ENCODE data around the gene RHCG. TPM values are rescaled to one million over a fixed set of nuclear protein-coding genes. Genes with fewer than 3 reads are reported as not detected.

RHCG gene
- total RNA-seq, 6 donors from 2014 or later: not detected

GRCh38 chr15:89526181-89526580 is 29.8 kb upstream of the RHCG start:
- WGBS, 2 donors: 86 to 88% methylated on average over 7 of the region's 7 CpGs
- Histone ChIP-seq H3K4me3 (no peak overlapping the region), H3K4me1 (no peaks in the 10 kb centered on the region), H3K27ac (no peak overlapping the region), H3K27me3 (no peaks in the 10 kb centered on the region), H3K36me3 (no peaks in the 10 kb centered on the region), H3K9me3 (no peaks in the 10 kb centered on the region)
- TF ChIP-seq EP300 (IDR thresholded peaks at IDR 0.05) (no peak), POLR2A (IDR thresholded peaks at IDR 0.05) (no peak), CTCF (IDR thresholded peaks at IDR 0.05) (no peak), POLR2AphosphoS5 (IDR thresholded peaks at IDR 0.05) (no peak)
- ATAC-seq (ENCODE audit: low FRiP score in 2 of 2): no peak
- DNase-seq: no peak

GRCh38 chr15:89524184-89524583 is 27.8 kb upstream of the RHCG start:
- Histone ChIP-seq H3K27ac (no peak overlapping the region), H3K4me3 (no peak overlapping the region), H3K36me3 (no peaks in the 10 kb centered on the region), H3K27me3 (no peaks in the 10 kb centered on the region), H3K9me3 (peaks cover 0 to 3% (median 0%) of the 10 kb centered on the region in 4 donors), H3K4me1 (no peaks in the 10 kb centered on the region)
- TF ChIP-seq CTCF (IDR thresholded peaks at IDR 0.05) (no peak), POLR2A (IDR thresholded peaks at IDR 0.05) (no peak), POLR2AphosphoS5 (IDR thresholded peaks at IDR 0.05) (no peak), EP300 (IDR thresholded peaks at IDR 0.05) (no peak)
- 70 to 80% methylated on average over 1 of the region's 1 CpG for WGBS, 2 donors
- DNase-seq (no peak), ATAC-seq (ENCODE audit: low FRiP score in 2 of 2) (no peak)

GRCh38 chr15:89523101-89523500 is 26.7 kb upstream of the RHCG start:
- H3K4me1 ChIP-seq: no peaks in the 10 kb centered on the region
- no peaks in the 10 kb centered on the region for H3K36me3 ChIP-seq
- 52 to 100% methylated on average over 1 to 2 of the region's 2 CpGs for WGBS, 2 donors
- ATAC-seq (ENCODE audit: low FRiP score in 2 of 2) (peak in 1 of 2 donors; percentile 24), DNase-seq (no peak)
- no peaks in the 10 kb centered on the region for H3K27me3 ChIP-seq
- H3K27ac ChIP-seq: no peak overlapping the region
- no peak for TF ChIP-seq POLR2A (IDR thresholded peaks at IDR 0.05)
- no peak for TF ChIP-seq EP300 (IDR thresholded peaks at IDR 0.05)
- no peak for TF ChIP-seq CTCF (IDR thresholded peaks at IDR 0.05)
- no peak for TF ChIP-seq POLR2AphosphoS5 (IDR thresholded peaks at IDR 0.05)
- H3K4me3 ChIP-seq: no peak overlapping the region
- peaks cover 0 to 3% (median 0%) of the 10 kb centered on the region in 4 donors for H3K9me3 ChIP-seq

- Histone ChIP-seq H3K9me3 (peaks cover 0 to 3% (median 0%) of the 10 kb centered on the region in 4 donors), H3K36me3 (no peaks in the 10 kb centered on the region), H3K4me3 (no peak overlapping the region), H3K27ac (no peak overlapping the region), H3K27me3 (no peaks in the 10 kb centered on the region), H3K4me1 (no peaks in the 10 kb centered on the region)
- ATAC-seq (ENCODE audit: low FRiP score in 2 of 2) (no peak), DNase-seq (no peak)
- WGBS, 2 donors: 77 to 89% methylated on average over 1 of the region's 1 CpG
- TF ChIP-seq EP300 (IDR thresholded peaks at IDR 0.05) (no peak), CTCF (IDR thresholded peaks at IDR 0.05) (no peak), POLR2A (IDR thresholded peaks at IDR 0.05) (no peak), POLR2AphosphoS5 (IDR thresholded peaks at IDR 0.05) (no peak)
Observed at GRCh38 chr15:89521605-89522004, 25.2 kb upstream of the RHCG start.

GRCh38 chr15:89515477-89515876 is 19.1 kb upstream of the RHCG start:
- Histone ChIP-seq H3K9me3 (no peaks in the 10 kb centered on the region), H3K36me3 (no peaks in the 10 kb centered on the region), H3K27ac (no peak overlapping the region), H3K27me3 (no peaks in the 10 kb centered on the region), H3K4me1 (no peaks in the 10 kb centered on the region), H3K4me3 (no peak overlapping the region)
- ATAC-seq (ENCODE audit: low FRiP score in 2 of 2) (no peak), DNase-seq (no peak)
- TF ChIP-seq EP300 (IDR thresholded peaks at IDR 0.05): no peak
- no peak for TF ChIP-seq POLR2A (IDR thresholded peaks at IDR 0.05)
- no peak for TF ChIP-seq CTCF (IDR thresholded peaks at IDR 0.05)
- no peak for TF ChIP-seq POLR2AphosphoS5 (IDR thresholded peaks at IDR 0.05)
- WGBS, 2 donors: 71 to 72% methylated on average over 4 of the region's 4 CpGs
